BJ (cell line): ENCODE data around the gene SERPINA1. TPM values are rescaled to one million over a fixed set of nuclear protein-coding genes. Genes with fewer than 3 reads are reported as not detected.

Experiments used
- CTCF ChIA-PET: fragments of 350-600 bp; formaldehyde crosslinking; extraction: SDS; loops from one replicate; lab custom pipeline; 2021; ENCODE audit warnings: antibody characterized with exemption, inconsistent platforms; lab: Yijun Ruan, JAX
- POLR2A ChIA-PET: fragments of 300-600 bp; sonication (Branson Sonifier 250); formaldehyde crosslinking; extraction: SDS; loops from one replicate; lab custom pipeline; 2021; ENCODE audit warnings: antibody characterized with exemption; lab: Charles Lee
- DNase-seq: peaks from one replicate; pipeline ENCODE4 v3.0.0-alpha.2; 2011; ENCODE audit warnings: low read depth
- H3K27me3 ChIP-seq: 2 replicates; pipeline ENCODE4 v1.6.0; 2011; ENCODE audit warnings: low read length; ENCODE audit not compliant: control insufficient read depth, insufficient read depth
- H3K36me3 ChIP-seq: 2 replicates; pipeline ENCODE4 v1.5.1; 2011; ENCODE audit warnings: low read length; ENCODE audit not compliant: control insufficient read depth, insufficient read depth
- H3K4me3 ChIP-seq: 2 replicates; pipeline ENCODE4 v1.5.1; 2011; ENCODE audit warnings: low read depth, mild to moderate bottlenecking, control low read depth, low read length
- polyA plus RNA-seq: library from polyadenylated mRNA; depleted of rRNA; stranded (reverse); fragments of >200 nt; gene quantifications from 2 replicates; pipeline ENCODE4 v1.2.3, GENCODE V29; 2011
- TF ChIP-seq, protein P1 (sequence below): IDR thresholded peaks from 2 replicates; pipeline ENCODE4 v1.5.1; 2011; ENCODE audit warnings: low read depth, mild to moderate bottlenecking, control low read depth, inconsistent platforms, low read length, moderate library complexity; ENCODE audit not compliant: insufficient read depth

Gene SERPINA1
- polyA plus RNA-seq, 1 experiment: 0.40 TPM

DNA sequence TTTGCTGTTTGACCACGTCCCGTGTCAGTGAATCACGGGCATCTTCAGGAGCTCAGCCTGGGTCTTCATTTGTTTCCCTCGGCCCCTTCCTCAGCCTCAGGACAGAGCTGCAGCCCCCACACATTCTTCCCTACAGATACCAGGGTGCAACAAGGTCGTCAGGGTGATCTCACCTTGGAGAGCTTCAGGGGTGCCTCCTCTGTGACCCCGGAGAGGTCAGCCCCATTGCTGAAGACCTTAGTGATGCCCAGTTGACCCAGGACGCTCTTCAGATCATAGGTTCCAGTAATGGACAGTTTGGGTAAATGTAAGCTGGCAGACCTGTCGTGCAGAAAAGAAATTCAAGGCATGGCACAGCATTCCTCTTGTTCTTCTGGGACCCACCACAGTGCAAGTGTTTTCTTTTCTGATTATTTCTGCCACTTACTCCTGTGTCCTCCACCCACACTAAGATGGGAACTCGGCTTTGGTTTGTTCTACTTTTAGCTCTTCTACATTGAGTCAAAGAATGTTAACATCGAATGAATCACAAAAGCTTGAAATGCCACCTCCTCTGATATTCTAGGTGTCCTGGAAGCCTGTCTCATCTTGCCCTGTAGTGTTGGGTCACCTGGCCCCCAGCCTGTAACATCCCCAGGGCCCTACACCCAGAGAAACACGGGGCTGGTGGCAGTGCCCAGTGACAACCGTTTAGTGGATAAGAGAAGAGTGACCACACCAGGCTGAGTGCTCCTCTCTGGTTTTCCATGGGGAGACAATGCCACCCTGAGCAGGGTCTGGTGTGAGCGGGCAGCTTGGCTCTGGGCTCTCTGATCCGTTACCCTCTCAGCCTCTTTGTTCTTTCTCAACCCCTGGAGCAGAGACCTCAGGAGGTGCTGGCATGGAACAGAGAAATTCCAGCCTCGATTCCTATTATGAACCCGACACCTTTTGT, 8.8 kb downstream of the SERPINA1 start:
- Histone ChIP-seq H3K36me3 (no peaks in the 10 kb centered on the region), H3K27me3 (0 out of 2 replicates have a peak, but pooled peaks cover 1% of the 10 kb centered on the region), H3K4me3 (no peak overlapping the region)
- ChIA-PET CTCF (interaction anchor here (0.8 to 1.7 kb wide), 2 partner anchors 13 to 24 kb away, joined by 3 to 5 read pairs; no protein-coding TSS in a partner anchor), POLR2A (no interaction called here)
- DNase-seq: no peak
- TF ChIP-seq, protein P1, sequence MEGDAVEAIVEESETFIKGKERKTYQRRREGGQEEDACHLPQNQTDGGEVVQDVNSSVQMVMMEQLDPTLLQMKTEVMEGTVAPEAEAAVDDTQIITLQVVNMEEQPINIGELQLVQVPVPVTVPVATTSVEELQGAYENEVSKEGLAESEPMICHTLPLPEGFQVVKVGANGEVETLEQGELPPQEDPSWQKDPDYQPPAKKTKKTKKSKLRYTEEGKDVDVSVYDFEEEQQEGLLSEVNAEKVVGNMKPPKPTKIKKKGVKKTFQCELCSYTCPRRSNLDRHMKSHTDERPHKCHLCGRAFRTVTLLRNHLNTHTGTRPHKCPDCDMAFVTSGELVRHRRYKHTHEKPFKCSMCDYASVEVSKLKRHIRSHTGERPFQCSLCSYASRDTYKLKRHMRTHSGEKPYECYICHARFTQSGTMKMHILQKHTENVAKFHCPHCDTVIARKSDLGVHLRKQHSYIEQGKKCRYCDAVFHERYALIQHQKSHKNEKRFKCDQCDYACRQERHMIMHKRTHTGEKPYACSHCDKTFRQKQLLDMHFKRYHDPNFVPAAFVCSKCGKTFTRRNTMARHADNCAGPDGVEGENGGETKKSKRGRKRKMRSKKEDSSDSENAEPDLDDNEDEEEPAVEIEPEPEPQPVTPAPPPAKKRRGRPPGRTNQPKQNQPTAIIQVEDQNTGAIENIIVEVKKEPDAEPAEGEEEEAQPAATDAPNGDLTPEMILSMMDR: no peak

DNA sequence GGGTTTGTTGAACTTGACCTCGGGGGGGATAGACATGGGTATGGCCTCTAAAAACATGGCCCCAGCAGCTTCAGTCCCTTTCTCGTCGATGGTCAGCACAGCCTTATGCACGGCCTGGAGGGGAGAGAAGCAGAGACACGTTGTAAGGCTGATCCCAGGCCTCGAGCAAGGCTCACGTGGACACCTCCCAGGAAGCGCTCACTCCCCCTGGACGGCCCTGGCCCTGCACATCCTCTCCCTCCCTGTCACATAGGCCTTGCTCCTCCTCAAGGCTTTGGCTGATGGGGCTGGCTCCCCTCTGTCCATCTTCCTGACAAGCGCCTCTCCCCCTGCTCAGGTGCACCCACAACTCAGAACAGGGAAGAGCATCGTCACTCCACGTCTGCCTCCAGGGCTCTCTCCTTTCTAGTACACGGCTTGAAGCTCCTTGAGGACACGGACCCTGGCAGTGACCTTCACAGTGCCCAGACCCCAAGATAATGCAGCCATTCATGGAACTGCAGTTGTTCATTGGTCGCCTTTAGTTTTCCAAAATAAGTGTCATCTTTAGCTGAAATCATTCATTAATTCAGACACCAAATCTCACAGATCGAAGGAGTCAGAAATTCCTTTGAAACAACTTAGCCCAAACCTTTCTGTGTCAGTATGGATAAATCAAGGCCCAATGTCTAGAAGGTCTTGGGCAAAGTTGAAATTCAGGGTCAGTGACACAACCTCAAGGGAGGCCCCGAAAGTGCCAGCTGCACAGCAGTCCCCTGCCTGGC, 9.7 kb downstream of the SERPINA1 start:
- Histone ChIP-seq H3K36me3 (no peaks in the 10 kb centered on the region), H3K27me3 (0 out of 2 replicates have a peak, but pooled peaks cover 1% of the 10 kb centered on the region), H3K4me3 (no peak overlapping the region)
- DNase-seq: no peak
- TF ChIP-seq, protein P1: no peak
- ChIA-PET CTCF (interaction anchor here (1.7 kb wide), 1 partner anchor 13 kb away, joined by 5 read pairs; no protein-coding TSS in a partner anchor), POLR2A (no interaction called here)

- no peaks in the 10 kb centered on the region for H3K36me3 ChIP-seq
- DNase-seq: no peak
- TF ChIP-seq, protein P1: no peak
- ChIA-PET POLR2A (no interaction called here), CTCF (interaction anchor here (1.7 kb wide), 1 partner anchor 14 kb away, joined by 5 read pairs; no protein-coding TSS in a partner anchor)
- 0 out of 2 replicates have a peak, but pooled peaks cover 1% of the 10 kb centered on the region for H3K27me3 ChIP-seq
- no peak overlapping the region for H3K4me3 ChIP-seq
Measured at GRCh38 chr14:94377866-94378470, 10.4 kb downstream of the SERPINA1 start.

DNA sequence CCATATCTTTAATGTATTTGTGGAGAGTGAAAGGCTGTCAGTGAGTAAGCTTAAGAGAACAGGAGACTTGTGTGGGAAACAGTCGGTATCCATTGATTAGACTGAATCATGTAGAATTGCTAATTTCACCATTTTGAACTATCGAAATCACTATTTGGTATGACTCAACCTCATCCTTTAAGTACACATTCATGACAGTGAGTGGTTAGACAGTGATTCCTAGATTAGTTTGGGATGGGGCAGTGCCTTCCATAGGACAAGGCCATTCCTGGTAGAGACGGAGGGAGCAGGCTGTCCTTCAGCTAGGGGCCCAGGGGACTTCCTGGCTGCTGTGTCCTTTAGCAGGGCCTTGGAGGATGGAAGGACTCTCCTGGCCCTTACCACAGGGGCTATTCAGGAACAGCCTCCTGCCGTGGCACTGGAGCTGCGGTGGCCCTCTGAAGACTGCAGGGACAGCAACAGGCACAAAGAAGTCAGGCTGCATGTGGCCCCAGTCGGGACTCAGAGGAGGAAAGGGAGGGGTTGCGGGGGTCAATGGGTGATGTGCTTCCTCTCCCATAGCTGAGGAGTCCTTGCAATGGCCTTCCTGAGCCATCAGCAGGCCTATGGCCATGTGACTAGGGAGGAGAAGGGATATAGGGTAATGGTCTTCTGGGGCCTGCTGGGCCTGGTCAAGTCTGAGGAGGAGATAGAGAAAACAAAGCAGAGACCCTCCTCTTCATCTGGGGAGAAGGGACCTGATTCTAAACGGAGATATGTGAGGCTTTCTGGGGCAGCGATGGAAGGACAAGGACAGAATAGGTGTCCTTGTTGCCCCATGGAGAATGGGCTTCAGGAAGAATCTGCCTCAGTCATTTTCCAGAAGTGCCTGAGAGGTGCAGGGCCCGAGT, 11.2 kb downstream of the SERPINA1 start:
- no peaks in the 10 kb centered on the region for H3K27me3 ChIP-seq
- no peak for DNase-seq
- TF ChIP-seq, protein P1: no peak
- no peak overlapping the region for H3K4me3 ChIP-seq
- POLR2A ChIA-PET: no interaction called here
- CTCF ChIA-PET: interaction anchor here (0.8 kb wide), 1 partner anchor 35 kb away, joined by 3 read pairs; no protein-coding TSS in a partner anchor
- no peaks in the 10 kb centered on the region for H3K36me3 ChIP-seq
